Spinal cord (tissue), 10 donors: Measurements from ENCODE around the gene PTHLH. TPM values are rescaled to one million over a fixed set of nuclear protein-coding genes. Genes with fewer than 3 reads are reported as not detected.

Source experiments
- DNase-seq, 6 donors: peaks; one replicate each; pipeline versions ENCODE4 v3.0.0 to v3.0.0-alpha.2; 2013 to 2015; ENCODE audit warnings: low spot score in 6 of 6, low read depth in 4 of 6
- H3K27ac ChIP-seq: one replicate; pipeline ENCODE4 v1.5.1; 2013; ENCODE audit warnings: low read depth, low read length, control low read depth
- H3K27me3 ChIP-seq: one replicate; pipeline ENCODE4 v1.6.1; 2013; ENCODE audit warnings: low read length; ENCODE audit not compliant: control insufficient read depth, insufficient read depth
- H3K36me3 ChIP-seq: one replicate; pipeline ENCODE4 v1.6.1; 2013; ENCODE audit warnings: low read length; ENCODE audit not compliant: control insufficient read depth, insufficient read depth
- H3K4me1 ChIP-seq: one replicate; pipeline ENCODE4 v1.6.1; 2013; ENCODE audit warnings: low read length; ENCODE audit not compliant: control insufficient read depth, insufficient read depth
- H3K4me3 ChIP-seq: one replicate; pipeline ENCODE4 v1.5.1; 2013; ENCODE audit warnings: low read depth, low read length, control low read depth
- H3K9me3 ChIP-seq: one replicate; pipeline ENCODE4 v1.6.1; 2013; ENCODE audit warnings: low read length; ENCODE audit not compliant: control insufficient read depth, insufficient read depth
- WGBS: methylation state at CpG from one replicate; pipeline ENCODE4 v1.1.5; 2013; ENCODE audit warnings: missing lambda C conversion rate; ENCODE audit not compliant: insufficient coverage; 5-methylcytosine and 5-hydroxymethylcytosine counted together
- polyA plus RNA-seq, 2 donors: library from polyadenylated mRNA; unstranded; fragments of 120-200 nt; gene quantifications; one replicate each; pipeline ENCODE4 v1.2.1, GENCODE V29; 2013; ENCODE audit not compliant: insufficient read length in 2 of 2
- total RNA-seq, 2 donors: library from RNA; depleted of rRNA in 1 of 2; stranded (reverse); fragments of 120-200 nt in 1 of 2; fragments of >200 nt in 1 of 2; gene quantifications; one replicate each; pipeline versions ENCODE4 v1.2.3 to v1.2.4, GENCODE V29; 2013 to 2014
- donor health status: healthy.

PTHLH gene
- total and polyA plus RNA-seq, 4 donors = 4.3 to 8.2 (median 6.0) TPM

DNA sequence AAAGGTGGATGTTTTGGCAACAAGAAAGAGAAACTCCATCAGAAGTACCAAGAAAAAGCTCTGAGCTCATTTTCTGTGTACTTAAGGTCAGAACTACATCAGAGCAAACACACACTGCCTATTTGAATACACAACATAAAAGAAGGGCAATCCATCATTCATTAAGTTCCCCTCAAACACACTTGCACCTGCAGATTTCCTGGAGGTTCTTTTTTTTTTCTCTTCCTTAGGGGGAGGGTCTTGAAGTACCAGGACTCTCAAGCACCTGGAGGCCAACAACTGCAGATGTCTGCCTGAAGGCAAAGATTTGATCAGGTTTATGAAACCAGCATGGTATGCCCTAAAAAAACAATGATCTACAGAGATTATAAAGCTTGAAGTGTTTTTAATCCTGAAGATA, 26.1 kb upstream of the PTHLH start:
- Histone ChIP-seq H3K36me3 (no peaks in the 10 kb centered on the region), H3K27ac (no peak overlapping the region), H3K9me3 (no peaks in the 10 kb centered on the region), H3K4me1 (no peaks in the 10 kb centered on the region), H3K27me3 (no peaks in the 10 kb centered on the region), H3K4me3 (no peak overlapping the region)
- DNase-seq = no peak

DNA sequence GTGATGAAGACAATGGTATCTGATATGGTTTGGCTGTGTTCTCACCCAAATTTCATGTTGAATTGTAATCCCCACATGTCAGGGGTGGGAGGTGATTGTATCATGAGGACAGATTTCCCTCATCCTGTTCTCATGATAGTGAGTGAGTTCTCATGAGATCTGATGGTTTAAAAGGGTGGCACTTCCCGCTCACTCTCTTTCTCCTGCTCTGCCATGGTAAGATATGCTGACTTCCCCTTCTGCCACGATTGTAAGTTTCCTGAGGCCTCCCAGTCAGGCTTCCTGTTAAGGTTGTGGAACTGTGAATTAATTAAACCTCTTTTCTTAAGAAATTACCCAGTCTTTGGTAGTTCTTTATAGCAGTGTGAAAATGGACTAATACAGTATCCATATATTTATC, 25.6 kb upstream of the PTHLH start:
- WGBS = 86% methylated on average over 1 of the region's 2 CpGs
- Histone ChIP-seq H3K4me1 (no peaks in the 10 kb centered on the region), H3K4me3 (no peak overlapping the region), H3K27ac (no peak overlapping the region), H3K9me3 (no peaks in the 10 kb centered on the region), H3K36me3 (no peaks in the 10 kb centered on the region), H3K27me3 (no peaks in the 10 kb centered on the region)
- DNase-seq = no peak

DNA sequence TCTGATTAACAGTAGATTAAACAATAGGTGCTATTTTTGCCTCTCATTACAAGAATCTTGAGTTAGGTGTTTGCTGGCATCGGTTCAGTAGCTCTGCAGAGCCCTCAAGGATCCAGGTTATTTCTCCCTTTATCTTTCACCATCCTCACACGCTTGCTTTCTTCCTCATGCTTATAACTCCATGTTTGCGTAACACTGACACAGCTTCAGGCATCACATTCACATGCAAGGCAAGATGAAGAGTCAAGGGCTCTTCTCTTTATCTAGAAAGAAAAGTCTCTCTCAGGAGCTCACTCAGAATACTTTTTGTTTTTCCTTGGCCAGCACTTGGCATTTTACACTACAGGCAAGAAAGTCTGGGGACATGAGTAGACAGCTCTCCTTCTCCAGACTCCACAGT, 24.2 kb upstream of the PTHLH start:
- H3K9me3 ChIP-seq = no peaks in the 10 kb centered on the region
- H3K4me3 ChIP-seq = no peak overlapping the region
- H3K27me3 ChIP-seq = no peaks in the 10 kb centered on the region
- DNase-seq = no peak
- H3K4me1 ChIP-seq = no peaks in the 10 kb centered on the region
- no peaks in the 10 kb centered on the region for H3K36me3 ChIP-seq
- no peak overlapping the region for H3K27ac ChIP-seq
- 100% methylated on average over 2 of the region's 3 CpGs for WGBS

DNA sequence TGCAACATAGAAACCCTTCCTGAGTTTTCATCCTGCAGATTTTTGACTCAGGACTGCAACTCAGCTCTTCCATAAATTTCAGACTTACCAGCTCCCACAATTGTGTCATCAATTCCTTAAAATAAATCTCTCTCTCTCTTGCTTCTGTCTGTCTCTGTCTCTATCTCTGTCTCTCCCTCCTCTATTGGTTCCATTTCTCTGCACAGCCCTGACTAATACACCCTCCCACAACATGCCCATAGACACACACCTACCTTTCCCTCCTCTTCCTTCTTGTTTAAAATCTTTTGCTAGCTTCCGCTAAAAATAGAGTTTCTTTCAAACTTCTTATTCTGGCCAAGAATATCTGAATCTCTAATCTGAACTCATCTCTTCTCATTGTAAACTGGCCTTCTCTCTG, 22.9 kb upstream of the PTHLH start:
- H3K27ac ChIP-seq = no peak overlapping the region
- 100% methylated on average over 1 of the region's 1 CpG for WGBS
- H3K9me3 ChIP-seq = peaks cover 2% of the 10 kb centered on the region
- H3K4me3 ChIP-seq = no peak overlapping the region
- no peaks in the 10 kb centered on the region for H3K36me3 ChIP-seq
- no peaks in the 10 kb centered on the region for H3K4me1 ChIP-seq
- DNase-seq = no peak
- no peaks in the 10 kb centered on the region for H3K27me3 ChIP-seq

DNA sequence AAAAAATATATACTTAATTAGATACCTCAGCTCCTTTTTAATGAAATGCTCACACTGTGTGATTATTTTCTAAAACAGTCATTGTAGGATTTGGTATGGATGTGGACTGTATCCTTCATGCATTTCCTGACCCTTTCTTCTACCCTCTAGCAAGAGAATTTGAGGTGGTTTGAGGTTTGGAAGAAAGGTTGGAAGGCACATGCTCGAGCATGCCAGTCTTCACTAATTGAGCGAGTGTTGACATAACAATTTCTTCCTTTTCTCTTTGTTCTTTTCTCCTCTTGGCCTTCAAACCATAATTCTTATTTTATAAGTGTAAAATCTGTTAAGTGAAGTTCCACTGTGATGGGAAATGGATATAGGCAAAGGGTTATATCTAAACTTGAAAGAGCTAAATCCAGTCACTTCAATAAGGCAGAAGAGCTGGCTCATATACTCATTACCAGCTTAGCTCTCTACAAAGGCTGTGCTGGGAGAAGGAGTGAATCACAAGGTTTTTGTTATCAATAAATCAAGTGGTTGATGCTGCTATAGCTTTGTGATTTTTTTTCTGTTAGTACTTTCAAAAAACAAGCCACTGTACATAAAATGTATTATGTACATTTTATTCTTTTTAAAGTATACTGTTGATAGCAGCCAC, 16.2 kb upstream of the PTHLH start:
- no peak for DNase-seq
- H3K27me3 ChIP-seq = no peaks in the 10 kb centered on the region
- peaks cover 2% of the 10 kb centered on the region for H3K9me3 ChIP-seq
- no peak overlapping the region for H3K27ac ChIP-seq
- no CpG with 5 or more reads among the region's 2 CpGs for WGBS
- no peaks in the 10 kb centered on the region for H3K4me1 ChIP-seq
- H3K4me3 ChIP-seq = no peak overlapping the region
- no peaks in the 10 kb centered on the region for H3K36me3 ChIP-seq

DNA sequence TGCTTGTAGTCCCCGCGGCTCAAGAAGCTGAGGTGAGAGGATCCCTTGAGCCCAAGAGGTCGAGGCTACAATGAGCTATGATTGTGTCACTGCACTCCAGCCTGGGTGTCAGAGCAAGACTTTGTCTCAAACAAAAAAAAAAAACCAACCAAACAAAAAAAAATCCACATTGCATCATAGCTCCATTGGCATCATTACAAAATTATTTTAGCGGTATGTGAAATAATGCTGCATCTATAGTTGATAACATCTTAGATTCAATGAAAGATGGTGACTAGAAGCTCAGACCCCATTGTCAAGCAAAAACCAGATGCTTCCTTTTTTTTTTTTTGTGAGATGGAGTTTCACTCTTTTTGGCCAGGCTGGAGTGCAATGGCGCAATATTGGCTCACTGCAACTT, 14.8 kb upstream of the PTHLH start:
- Histone ChIP-seq H3K27ac (no peak overlapping the region), H3K4me1 (no peaks in the 10 kb centered on the region), H3K4me3 (no peak overlapping the region), H3K27me3 (no peaks in the 10 kb centered on the region), H3K36me3 (no peaks in the 10 kb centered on the region), H3K9me3 (peaks cover 2% of the 10 kb centered on the region)
- no peak for DNase-seq
- WGBS = 50% methylated on average over 2 of the region's 5 CpGs

DNA sequence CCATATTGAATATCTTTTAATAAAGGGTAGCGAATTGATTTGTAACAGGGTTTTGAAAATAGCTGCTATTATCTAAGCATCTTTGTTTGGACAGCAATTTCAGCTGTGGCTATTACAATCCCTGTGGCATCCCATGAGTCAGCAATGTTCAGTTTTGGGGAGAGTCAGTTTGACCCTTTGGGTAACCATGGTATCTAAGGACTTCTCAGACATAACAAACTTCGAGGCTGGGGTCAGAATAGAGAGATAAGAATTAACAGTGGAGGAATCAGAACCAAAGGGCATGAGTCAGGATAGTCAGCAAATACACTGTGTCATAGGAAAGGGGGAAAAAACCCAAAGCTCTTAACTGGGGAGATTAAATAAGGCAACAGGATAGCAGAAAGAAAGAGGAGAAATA, 11.7 kb upstream of the PTHLH start:
- H3K27me3 ChIP-seq = no peaks in the 10 kb centered on the region
- H3K4me1 ChIP-seq = no peaks in the 10 kb centered on the region
- no CpG with 5 or more reads among the region's 2 CpGs for WGBS
- H3K9me3 ChIP-seq = no peaks in the 10 kb centered on the region
- DNase-seq = no peak
- no peak overlapping the region for H3K27ac ChIP-seq
- no peaks in the 10 kb centered on the region for H3K36me3 ChIP-seq
- H3K4me3 ChIP-seq = no peak overlapping the region

DNA sequence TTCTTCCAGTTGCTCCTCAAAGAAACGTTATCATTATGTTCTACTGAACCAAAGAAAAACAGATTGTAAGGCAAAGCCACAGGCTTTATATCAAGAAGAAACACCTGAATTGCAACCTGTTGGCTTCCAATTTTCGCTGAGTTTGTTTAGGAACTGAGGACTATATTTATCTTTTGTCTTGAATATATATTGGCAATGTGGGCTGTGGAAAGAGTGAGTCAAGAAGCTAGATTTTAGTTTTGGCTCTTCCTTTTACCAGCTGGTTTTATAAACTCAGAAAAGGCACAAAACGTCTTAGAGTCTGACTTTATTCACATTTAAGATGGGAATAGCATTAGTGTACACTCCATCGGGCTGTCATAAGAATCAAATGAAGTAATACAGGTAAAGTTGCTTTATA, 10.4 kb upstream of the PTHLH start:
- no CpG with 5 or more reads among the region's 4 CpGs for WGBS
- Histone ChIP-seq H3K36me3 (no peaks in the 10 kb centered on the region), H3K27me3 (peaks cover 7% of the 10 kb centered on the region), H3K27ac (no peak overlapping the region), H3K9me3 (no peaks in the 10 kb centered on the region), H3K4me1 (no peaks in the 10 kb centered on the region), H3K4me3 (no peak overlapping the region)
- no peak for DNase-seq

DNA sequence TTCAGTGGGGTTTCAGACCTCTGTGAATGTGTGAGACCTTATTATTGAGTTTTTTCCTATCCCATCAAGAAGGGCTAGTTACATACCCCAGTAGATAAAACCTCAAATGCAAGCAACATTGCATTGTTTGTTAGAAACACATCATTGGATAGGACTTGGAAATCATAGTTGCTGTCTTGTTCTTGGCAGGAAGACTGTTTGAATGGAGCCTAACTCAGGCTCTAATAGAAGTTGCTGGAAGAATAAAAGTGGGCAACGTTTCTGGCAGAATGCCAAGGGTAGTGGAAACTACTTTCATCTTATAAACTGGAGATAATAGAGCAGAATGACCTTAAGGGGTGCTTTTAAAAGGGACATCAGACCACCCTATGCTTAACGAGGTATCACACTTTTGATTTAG, 9.9 kb upstream of the PTHLH start:
- no CpG with 5 or more reads among the region's 2 CpGs for WGBS
- no peak overlapping the region for H3K27ac ChIP-seq
- H3K27me3 ChIP-seq = peaks cover 13% of the 10 kb centered on the region
- H3K4me3 ChIP-seq = no peak overlapping the region
- H3K4me1 ChIP-seq = no peaks in the 10 kb centered on the region
- H3K36me3 ChIP-seq = no peaks in the 10 kb centered on the region
- no peaks in the 10 kb centered on the region for H3K9me3 ChIP-seq
- DNase-seq = peak in 1 of 6 donors; percentile 34

DNA sequence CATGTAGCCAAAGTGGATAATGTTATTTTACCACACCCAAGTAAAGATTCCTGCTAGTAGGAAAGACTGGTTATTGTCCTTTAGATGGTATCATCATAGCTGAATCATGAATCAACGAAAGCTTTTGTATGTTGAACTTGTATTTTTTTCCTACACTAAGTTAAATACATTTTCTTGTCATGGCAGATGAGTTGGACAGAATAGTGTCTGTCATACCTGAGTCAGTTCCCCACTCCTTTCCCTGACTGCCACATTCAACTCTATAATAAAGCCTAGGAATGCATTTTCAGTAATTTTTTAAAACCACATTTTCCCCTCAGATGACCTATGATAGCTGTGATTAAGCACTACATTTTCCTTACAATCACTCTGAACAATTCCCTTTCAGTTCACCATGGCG, 9.3 kb upstream of the PTHLH start:
- H3K9me3 ChIP-seq = no peaks in the 10 kb centered on the region
- DNase-seq = no peak
- peaks cover 18% of the 10 kb centered on the region for H3K27me3 ChIP-seq
- H3K36me3 ChIP-seq = no peaks in the 10 kb centered on the region
- H3K4me1 ChIP-seq = no peaks in the 10 kb centered on the region
- no peak overlapping the region for H3K27ac ChIP-seq
- no CpG with 5 or more reads among the region's 2 CpGs for WGBS
- no peak overlapping the region for H3K4me3 ChIP-seq
